Activated T-cell treated with anti-CD3 and anti-CD28 coated beads, Interleukin-2, amount 50 U/mL, for 4 hours (primary cell): ENCODE measurements around the gene LPCAT4. TPM values are rescaled to one million over a fixed set of nuclear protein-coding genes. Genes with fewer than 3 reads are reported as not detected.

Source experiments
- ATAC-seq, 2 donors: fragments of 200-7000 bp; cut with Tn5 transposase; one replicate each; pipeline ENCODE4 v1.10.0; 2021
- DNase-seq: peaks from one replicate; pipeline ENCODE4 v3.0.0-alpha.2; 2020
- H3K27me3 Mint-ChIP-seq: one replicate; pipeline ENCODE4 v1.8.0; 2021; ENCODE audit warnings: low read depth, mixed read lengths
- H3K36me3 Mint-ChIP-seq: one replicate; pipeline ENCODE4 v1.8.0; 2022; ENCODE audit warnings: mixed read lengths; ENCODE audit not compliant: insufficient read depth
- H3K4me1 Mint-ChIP-seq: one replicate; pipeline ENCODE4 v1.8.0; 2021; ENCODE audit warnings: low read depth, mixed read lengths
- H3K4me3 Mint-ChIP-seq: one replicate; pipeline ENCODE4 v1.8.0; 2021; ENCODE audit warnings: mild to moderate bottlenecking, moderate library complexity, mixed read lengths
- H3K9me3 Mint-ChIP-seq: one replicate; pipeline ENCODE4 v1.8.0; 2021; ENCODE audit warnings: mixed read lengths
- total RNA-seq, 3 donors: library from RNA; stranded (reverse); gene quantifications; one replicate each; pipeline ENCODE4 v1.2.1, GENCODE V29; 2021

Gene LPCAT4
- total RNA-seq, 3 donors from 2014 or later = 28.7 to 38.8 (median 31.1) TPM

- no peak for DNase-seq
- peak overlapping the region; percentile 98 for H3K4me3 Mint-ChIP-seq
- H3K36me3 Mint-ChIP-seq = peaks cover 22% of the 10 kb centered on the region
- ATAC-seq = no peak
- H3K27me3 Mint-ChIP-seq = no peaks in the 10 kb centered on the region
- H3K9me3 Mint-ChIP-seq = no peaks in the 10 kb centered on the region
- peaks cover 61% of the 10 kb centered on the region for H3K4me1 Mint-ChIP-seq
These were observed 30.6 kb downstream of the LPCAT4 start for GRCh38 chr15:34336231-34336990.

GRCh38 chr15:34335176-34336032, 31.6 kb downstream of the LPCAT4 start:
- DNase-seq (no peak), ATAC-seq (no peak)
- peaks cover 63% of the 10 kb centered on the region for H3K4me1 Mint-ChIP-seq
- no peaks in the 10 kb centered on the region for H3K27me3 Mint-ChIP-seq
- H3K9me3 Mint-ChIP-seq = no peaks in the 10 kb centered on the region
- peak overlapping the region; percentile 98 for H3K4me3 Mint-ChIP-seq
- H3K36me3 Mint-ChIP-seq = peaks cover 16% of the 10 kb centered on the region

- peaks cover 11% of the 10 kb centered on the region for H3K36me3 Mint-ChIP-seq
- H3K9me3 Mint-ChIP-seq = no peaks in the 10 kb centered on the region
- ATAC-seq (no peak), DNase-seq (no peak)
- peak overlapping the region; percentile 98 for H3K4me3 Mint-ChIP-seq
- no peaks in the 10 kb centered on the region for H3K27me3 Mint-ChIP-seq
- H3K4me1 Mint-ChIP-seq = peaks cover 62% of the 10 kb centered on the region
These were observed 32.3 kb downstream of the LPCAT4 start for GRCh38 chr15:34334672-34335071.

GRCh38 chr15:34332553-34333120, 34.4 kb downstream of the LPCAT4 start:
- Mint-ChIP-seq H3K27me3 (no peaks in the 10 kb centered on the region), H3K9me3 (no peaks in the 10 kb centered on the region), H3K4me1 (peaks cover 76% of the 10 kb centered on the region), H3K36me3 (peaks cover 8% of the 10 kb centered on the region), H3K4me3 (peak overlapping the region; percentile 57)
- ATAC-seq = no peak
- DNase-seq = no peak

- Mint-ChIP-seq H3K36me3 (peaks cover 8% of the 10 kb centered on the region), H3K27me3 (no peaks in the 10 kb centered on the region), H3K4me3 (peak overlapping the region; percentile 57), H3K9me3 (no peaks in the 10 kb centered on the region), H3K4me1 (peaks cover 80% of the 10 kb centered on the region)
- peak; percentile 71 to 75 for ATAC-seq
- DNase-seq = no peak
These were observed 35.2 kb downstream of the LPCAT4 start for GRCh38 chr15:34331809-34332208.

GRCh38 chr15:34330279-34330678, 36.7 kb downstream of the LPCAT4 start:
- ATAC-seq = no peak
- Mint-ChIP-seq H3K9me3 (no peaks in the 10 kb centered on the region), H3K27me3 (no peaks in the 10 kb centered on the region), H3K4me1 (peaks cover 76% of the 10 kb centered on the region), H3K4me3 (no peak overlapping the region), H3K36me3 (peaks cover 8% of the 10 kb centered on the region)
- DNase-seq = no peak

GRCh38 chr15:34329006-34329405, 38.0 kb downstream of the LPCAT4 start:
- H3K4me3 Mint-ChIP-seq = peak overlapping the region; percentile 40
- H3K9me3 Mint-ChIP-seq = no peaks in the 10 kb centered on the region
- no peaks in the 10 kb centered on the region for H3K27me3 Mint-ChIP-seq
- peaks cover 8% of the 10 kb centered on the region for H3K36me3 Mint-ChIP-seq
- H3K4me1 Mint-ChIP-seq = peaks cover 72% of the 10 kb centered on the region
- no peak for DNase-seq
- ATAC-seq = no peak

- Mint-ChIP-seq H3K36me3 (peaks cover 8% of the 10 kb centered on the region), H3K4me1 (peaks cover 65% of the 10 kb centered on the region), H3K9me3 (no peaks in the 10 kb centered on the region), H3K4me3 (peak overlapping the region; percentile 61), H3K27me3 (no peaks in the 10 kb centered on the region)
- peak in 1 of 2 donors; percentile 24 for ATAC-seq
- no peak for DNase-seq
These were observed 39.1 kb downstream of the LPCAT4 start for GRCh38 chr15:34327906-34328305.

GRCh38 chr15:34325368-34325767, 41.6 kb downstream of the LPCAT4 start:
- no peak for ATAC-seq
- DNase-seq = no peak
- Mint-ChIP-seq H3K4me1 (peaks cover 54% of the 10 kb centered on the region), H3K4me3 (no peak overlapping the region), H3K36me3 (peaks cover 2% of the 10 kb centered on the region), H3K9me3 (no peaks in the 10 kb centered on the region), H3K27me3 (no peaks in the 10 kb centered on the region)

- H3K4me3 Mint-ChIP-seq = no peak overlapping the region
- no peaks in the 10 kb centered on the region for H3K9me3 Mint-ChIP-seq
- ATAC-seq (no peak), DNase-seq (no peak)
- H3K36me3 Mint-ChIP-seq = peaks cover under 1% of the 10 kb centered on the region
- H3K4me1 Mint-ChIP-seq = peaks cover 54% of the 10 kb centered on the region
- no peaks in the 10 kb centered on the region for H3K27me3 Mint-ChIP-seq
These were observed 42.1 kb downstream of the LPCAT4 start for GRCh38 chr15:34324933-34325332.

- Mint-ChIP-seq H3K9me3 (no peaks in the 10 kb centered on the region), H3K4me1 (peaks cover 49% of the 10 kb centered on the region), H3K36me3 (no peaks in the 10 kb centered on the region), H3K4me3 (no peak overlapping the region), H3K27me3 (no peaks in the 10 kb centered on the region)
- no peak for ATAC-seq
- DNase-seq = no peak
These were observed 43.8 kb downstream of the LPCAT4 start for GRCh38 chr15:34323217-34323616.

- DNase-seq = no peak
These were observed 48.5 kb downstream of the LPCAT4 start for GRCh38 chr15:34318277-34319079.

GRCh38 chr15:34314491-34315490, 52.2 kb downstream of the LPCAT4 start:
- H3K9me3 Mint-ChIP-seq = no peaks in the 10 kb centered on the region
- no peak for DNase-seq
- ATAC-seq = no peak
- H3K36me3 Mint-ChIP-seq = peaks cover 27% of the 10 kb centered on the region
- H3K27me3 Mint-ChIP-seq = no peaks in the 10 kb centered on the region
- H3K4me1 Mint-ChIP-seq = peaks cover 52% of the 10 kb centered on the region
- H3K4me3 Mint-ChIP-seq = no peak overlapping the region

More at GRCh38 chr15:34318277-34319079, 48.5 kb downstream of the LPCAT4 start:
- H3K36me3 Mint-ChIP-seq = peaks cover 10% of the 10 kb centered on the region
- peak; percentile 87 for ATAC-seq
- peak overlapping the region; percentile 94 for H3K4me3 Mint-ChIP-seq
- no peaks in the 10 kb centered on the region for H3K27me3 Mint-ChIP-seq
- peaks cover 48% of the 10 kb centered on the region for H3K4me1 Mint-ChIP-seq
- H3K9me3 Mint-ChIP-seq = no peaks in the 10 kb centered on the region
